Measurements from ENCODE around the gene IL1RAPL2. TPM values are rescaled to one million over a fixed set of nuclear protein-coding genes. Genes with fewer than 3 reads are reported as not detected.

Gene IL1RAPL2
- total RNA-seq, 1 donor from 2014 or later, result not detected

DNA sequence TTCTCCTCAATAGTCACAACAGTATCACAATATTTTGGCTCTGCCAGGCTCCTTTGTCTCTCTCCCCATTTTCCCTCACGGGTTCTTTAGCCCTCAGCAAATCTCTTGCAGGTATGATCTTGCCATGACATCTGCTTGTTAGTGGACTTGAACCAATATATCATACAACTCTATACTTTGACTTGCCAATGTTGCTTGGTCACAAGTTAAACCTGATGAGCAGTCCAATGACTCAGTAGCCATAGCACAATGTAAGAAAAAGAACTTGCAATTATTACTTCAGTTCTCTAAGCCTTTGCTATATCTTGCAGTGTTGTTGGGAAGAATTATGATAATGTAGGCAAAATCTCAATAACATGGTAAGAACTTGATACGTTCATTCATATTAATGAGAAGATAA, 1081.8 kb downstream of the IL1RAPL2 start:
- no peak for DNase-seq
- no peaks in the 10 kb centered on the region for H3K27me3 ChIP-seq (ENCODE audit: low read depth)
- H3K36me3 ChIP-seq, result no peaks in the 10 kb centered on the region
- no peaks in the 10 kb centered on the region for H3K9me3 ChIP-seq (replicated peaks)
- intact Hi-C loops (cut with micrococcal nuclease), result no loop called here
- H3K27ac ChIP-seq (replicated peaks), result no peak overlapping the region
- TF ChIP-seq CTCF (IDR thresholded peaks at IDR 0.05; ENCODE audit: borderline replicate concordance), result no peak
- no peak overlapping the region for H3K4me3 ChIP-seq
- H3K4me1 ChIP-seq, result no peaks in the 10 kb centered on the region

DNA sequence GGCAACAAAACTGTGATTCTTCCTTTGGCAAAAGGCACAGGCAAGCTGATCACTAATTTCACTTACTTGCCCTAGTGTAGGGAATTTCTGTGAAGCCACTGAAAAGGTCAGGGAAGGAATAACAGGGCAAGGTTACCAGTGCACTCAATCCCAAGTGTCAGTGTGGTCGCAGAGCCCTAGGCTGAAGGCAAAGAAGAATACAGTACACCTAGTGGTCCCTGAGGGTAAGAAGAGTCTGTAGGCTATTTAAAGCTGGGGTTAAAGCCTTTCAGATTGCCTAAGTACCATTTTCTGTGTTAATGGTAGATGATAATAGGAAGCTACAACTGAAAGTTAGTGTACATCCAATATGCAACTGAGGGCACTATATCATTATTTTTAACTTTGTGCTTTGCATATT, 1082.7 kb downstream of the IL1RAPL2 start:
- H3K4me1 ChIP-seq, result no peaks in the 10 kb centered on the region
- intact Hi-C loops (cut with micrococcal nuclease), result no loop called here
- H3K36me3 ChIP-seq, result no peaks in the 10 kb centered on the region
- DNase-seq, result no peak
- H3K9me3 ChIP-seq (replicated peaks), result no peaks in the 10 kb centered on the region
- no peaks in the 10 kb centered on the region for H3K27me3 ChIP-seq (ENCODE audit: low read depth)
- TF ChIP-seq CTCF (IDR thresholded peaks at IDR 0.05; ENCODE audit: borderline replicate concordance), result no peak
- H3K27ac ChIP-seq (replicated peaks), result no peak overlapping the region
- H3K4me3 ChIP-seq, result no peak overlapping the region

DNA sequence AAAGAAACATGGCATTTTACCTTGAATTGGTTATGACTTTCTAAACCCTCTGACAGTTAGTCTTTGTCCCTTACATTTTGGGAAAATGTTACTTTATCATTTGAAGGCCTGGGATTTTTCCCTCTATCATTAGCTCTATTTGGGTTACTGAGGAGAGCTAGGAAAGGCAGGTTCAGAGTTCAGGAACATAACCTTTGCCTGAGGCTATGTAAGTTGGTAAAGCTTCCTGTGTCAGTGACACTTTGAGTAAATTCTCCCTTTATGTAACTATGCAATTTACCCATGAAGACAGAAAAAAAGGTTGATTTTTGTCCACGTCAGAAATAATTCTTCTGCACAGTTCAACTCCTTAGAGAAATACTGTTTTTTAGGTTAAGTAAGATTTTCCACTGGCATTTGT, 1084.6 kb downstream of the IL1RAPL2 start:
- no peaks in the 10 kb centered on the region for H3K27me3 ChIP-seq (ENCODE audit: low read depth)
- H3K4me1 ChIP-seq, result no peaks in the 10 kb centered on the region
- H3K4me3 ChIP-seq, result no peak overlapping the region
- no peak for DNase-seq
- intact Hi-C loops (cut with micrococcal nuclease), result no loop called here
- H3K36me3 ChIP-seq, result no peaks in the 10 kb centered on the region
- TF ChIP-seq CTCF (IDR thresholded peaks at IDR 0.05; ENCODE audit: borderline replicate concordance), result no peak
- H3K27ac ChIP-seq (replicated peaks), result peak overlapping the region; percentile 16
- H3K9me3 ChIP-seq (replicated peaks), result no peaks in the 10 kb centered on the region

DNA sequence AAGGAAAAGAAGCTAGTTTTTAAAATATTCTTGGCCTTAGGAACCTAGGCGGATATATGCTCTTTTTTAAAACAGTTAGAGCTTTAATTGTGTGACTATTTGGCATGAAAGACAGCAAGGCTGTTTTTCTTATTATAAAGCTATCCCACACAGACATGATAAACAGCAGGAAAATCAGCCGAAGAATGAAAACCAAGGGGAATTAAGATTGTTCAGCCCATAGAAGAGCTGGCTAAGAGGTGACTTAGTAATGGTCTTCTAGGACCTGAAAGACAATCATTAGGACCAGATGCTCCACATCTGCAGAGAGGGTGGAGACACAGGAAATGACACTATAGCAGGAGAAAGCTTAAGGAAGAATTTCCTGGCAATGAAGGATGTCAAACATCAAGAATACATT, 1085.0 kb downstream of the IL1RAPL2 start:
- no peak overlapping the region for H3K27ac ChIP-seq (replicated peaks)
- intact Hi-C loops (cut with micrococcal nuclease), result no loop called here
- TF ChIP-seq CTCF (IDR thresholded peaks at IDR 0.05; ENCODE audit: borderline replicate concordance), result no peak

DNA sequence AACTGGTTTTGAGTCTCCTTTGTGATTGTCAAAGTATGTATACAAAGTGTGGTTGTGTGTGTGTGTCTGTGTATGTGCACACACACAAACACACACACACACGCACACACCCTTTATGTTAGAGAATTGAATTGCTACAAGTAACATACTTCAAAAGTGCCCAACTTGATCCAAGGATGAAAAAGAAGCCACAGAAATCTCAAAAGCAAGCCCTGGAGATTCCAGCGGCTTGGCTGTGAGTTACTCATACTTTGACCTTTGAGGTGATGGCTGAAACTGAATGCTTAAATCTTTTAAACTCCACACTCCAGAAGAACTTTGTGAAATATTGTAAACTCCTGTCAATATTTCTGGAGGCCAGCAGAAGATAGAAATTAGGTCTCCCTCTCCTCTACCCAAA, 1087.9 kb downstream of the IL1RAPL2 start:
- Histone ChIP-seq H3K4me1 (no peaks in the 10 kb centered on the region), H3K9me3 (replicated peaks) (no peaks in the 10 kb centered on the region), H3K36me3 (no peaks in the 10 kb centered on the region), H3K27me3 (ENCODE audit: low read depth) (no peaks in the 10 kb centered on the region), H3K27ac (replicated peaks) (no peak overlapping the region), H3K4me3 (no peak overlapping the region)
- intact Hi-C loops (cut with micrococcal nuclease), result no loop called here
- DNase-seq, result no peak
- TF ChIP-seq CTCF (IDR thresholded peaks at IDR 0.05; ENCODE audit: borderline replicate concordance), result no peak

More for the DNA sequence above, 1085.0 kb downstream of the IL1RAPL2 start:
- H3K4me3 ChIP-seq, result no peak overlapping the region
- H3K36me3 ChIP-seq, result no peaks in the 10 kb centered on the region
- no peaks in the 10 kb centered on the region for H3K4me1 ChIP-seq
- DNase-seq, result no peak
- no peaks in the 10 kb centered on the region for H3K9me3 ChIP-seq (replicated peaks)
- no peaks in the 10 kb centered on the region for H3K27me3 ChIP-seq (ENCODE audit: low read depth)

DNA sequence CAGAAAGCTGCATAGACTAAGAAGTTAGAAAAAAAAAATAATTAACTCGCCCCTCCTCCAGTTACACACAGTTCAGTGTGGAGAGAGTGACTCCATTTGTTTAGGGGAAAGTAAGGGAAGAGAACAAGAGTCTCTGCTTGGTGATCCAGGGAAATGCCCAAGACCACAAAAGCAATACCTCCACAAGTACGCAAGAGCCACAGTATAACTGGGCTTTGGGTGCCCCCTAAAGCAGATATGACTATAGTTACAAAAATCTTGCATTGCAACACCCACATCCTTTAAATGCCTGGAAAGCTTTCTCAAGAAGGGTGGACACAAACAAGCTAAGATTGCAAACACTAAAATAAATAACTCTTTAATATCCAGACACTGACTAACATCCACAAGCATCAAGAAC, 1092.1 kb downstream of the IL1RAPL2 start:
- H3K9me3 ChIP-seq (replicated peaks), result no peaks in the 10 kb centered on the region
- H3K27ac ChIP-seq (replicated peaks), result no peak overlapping the region
- TF ChIP-seq CTCF (IDR thresholded peaks at IDR 0.05; ENCODE audit: borderline replicate concordance), result no peak
- H3K36me3 ChIP-seq, result no peaks in the 10 kb centered on the region
- H3K4me3 ChIP-seq, result no peak overlapping the region
- H3K4me1 ChIP-seq, result no peaks in the 10 kb centered on the region
- no peak for DNase-seq
- H3K27me3 ChIP-seq (ENCODE audit: low read depth), result no peaks in the 10 kb centered on the region
- intact Hi-C loops (cut with micrococcal nuclease), result no loop called here

All from left ventricle myocardium inferior (tissue), 1 donor.